ENCODE data around the gene COL6A3. TPM values are rescaled to one million over a fixed set of nuclear protein-coding genes. Genes with fewer than 3 reads are reported as not detected.

COL6A3 gene
- total RNA-seq, 2 experiments from 2014 or later: 1.3 TPM

- Mint-ChIP-seq H3K27me3 (no peaks in the 10 kb centered on the region), H3K36me3 (ENCODE audit: low read depth) (no peaks in the 10 kb centered on the region), H3K9me3 (no peaks in the 10 kb centered on the region), H3K4me1 (ENCODE audit: low read depth) (peaks cover 67% of the 10 kb centered on the region), H3K27ac (no peak overlapping the region), H3K4me3 (no peak overlapping the region)
- no peaks in the 10 kb centered on the region for H3K27me3 ChIP-seq (ENCODE audit: control insufficient read depth in 1 of 2, insufficient read depth in 2 of 2, low read length in 2 of 2)
- CTCF ChIA-PET: interaction anchor here (1.3 kb wide), 1 partner anchor 24 kb away, joined by 3 read pairs; no protein-coding TSS in a partner anchor
- intact Hi-C loops (cut with DNase I, micrococcal nuclease): no loop called here
- TF ChIP-seq, protein P1, sequence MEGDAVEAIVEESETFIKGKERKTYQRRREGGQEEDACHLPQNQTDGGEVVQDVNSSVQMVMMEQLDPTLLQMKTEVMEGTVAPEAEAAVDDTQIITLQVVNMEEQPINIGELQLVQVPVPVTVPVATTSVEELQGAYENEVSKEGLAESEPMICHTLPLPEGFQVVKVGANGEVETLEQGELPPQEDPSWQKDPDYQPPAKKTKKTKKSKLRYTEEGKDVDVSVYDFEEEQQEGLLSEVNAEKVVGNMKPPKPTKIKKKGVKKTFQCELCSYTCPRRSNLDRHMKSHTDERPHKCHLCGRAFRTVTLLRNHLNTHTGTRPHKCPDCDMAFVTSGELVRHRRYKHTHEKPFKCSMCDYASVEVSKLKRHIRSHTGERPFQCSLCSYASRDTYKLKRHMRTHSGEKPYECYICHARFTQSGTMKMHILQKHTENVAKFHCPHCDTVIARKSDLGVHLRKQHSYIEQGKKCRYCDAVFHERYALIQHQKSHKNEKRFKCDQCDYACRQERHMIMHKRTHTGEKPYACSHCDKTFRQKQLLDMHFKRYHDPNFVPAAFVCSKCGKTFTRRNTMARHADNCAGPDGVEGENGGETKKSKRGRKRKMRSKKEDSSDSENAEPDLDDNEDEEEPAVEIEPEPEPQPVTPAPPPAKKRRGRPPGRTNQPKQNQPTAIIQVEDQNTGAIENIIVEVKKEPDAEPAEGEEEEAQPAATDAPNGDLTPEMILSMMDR (IDR thresholded peaks at IDR 0.05): no peak
- H3K4me3 ChIP-seq (ENCODE audit: low read length): no peak overlapping the region
- no peak for DNase-seq
- no peak for ATAC-seq (ENCODE audit: poor library complexity)
- H3K9me3 ChIP-seq (ENCODE audit: control insufficient read depth in 1 of 2, insufficient read depth in 1 of 2, low read length in 2 of 2): no peaks in the 10 kb centered on the region
- POLR2A ChIA-PET: interaction anchor here (1.8 kb wide), 1 partner anchor 11 kb away, joined by 6 read pairs; no protein-coding TSS in a partner anchor
- H3K4me1 ChIP-seq (ENCODE audit: insufficient read depth, low read length): peaks cover 31% of the 10 kb centered on the region
- no peak overlapping the region for H3K27ac ChIP-seq (ENCODE audit: low read depth in 1 of 2, low read length in 2 of 2)
- H3K36me3 ChIP-seq (ENCODE audit: insufficient read depth, low read length): no peaks in the 10 kb centered on the region
Observed at GRCh38 chr2:237445611-237446337, 31.8 kb upstream of the COL6A3 start.

DNA sequence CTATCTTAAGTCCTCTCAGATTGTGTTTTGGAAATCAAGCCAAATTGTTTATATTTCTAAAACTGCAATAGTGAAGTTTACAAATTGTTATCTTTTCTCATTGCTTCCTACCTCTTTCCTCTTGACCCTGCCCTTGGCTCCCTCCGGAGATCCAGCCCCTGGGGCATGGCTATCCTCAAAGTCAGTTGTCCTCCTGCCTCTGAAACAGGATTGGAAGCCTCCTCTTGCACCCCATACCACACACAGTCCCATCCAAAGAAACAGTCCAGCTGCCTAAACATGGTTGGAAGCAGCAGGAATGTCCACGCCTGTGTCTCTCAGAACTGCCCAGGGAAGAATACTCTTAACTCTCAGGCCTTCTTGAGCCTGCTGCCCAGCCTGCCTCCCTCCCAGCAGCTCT lies 30.1 kb upstream of the COL6A3 start:
- CTCF ChIA-PET: interaction anchor here (1.0 to 1.3 kb wide), 3 partner anchors 22 to 69 kb away, joined by 3 to 6 read pairs (median 5); no protein-coding TSS in a partner anchor
- Histone ChIP-seq H3K4me1 (ENCODE audit: insufficient read depth, low read length) (peaks cover 29% of the 10 kb centered on the region), H3K9me3 (ENCODE audit: control insufficient read depth in 1 of 2, insufficient read depth in 1 of 2, low read length in 2 of 2) (no peaks in the 10 kb centered on the region), H3K36me3 (ENCODE audit: insufficient read depth, low read length) (no peaks in the 10 kb centered on the region), H3K4me3 (ENCODE audit: low read length) (no peak overlapping the region), H3K27me3 (ENCODE audit: control insufficient read depth in 1 of 2, insufficient read depth in 2 of 2, low read length in 2 of 2) (no peaks in the 10 kb centered on the region), H3K27ac (ENCODE audit: low read depth in 1 of 2, low read length in 2 of 2) (no peak overlapping the region)
- POLR2A ChIA-PET: interaction anchor here (1.8 to 1.9 kb wide), 2 partner anchors 9 to 10 kb away, joined by 6 to 8 read pairs; no protein-coding TSS in a partner anchor
- H3K4me1 Mint-ChIP-seq (ENCODE audit: low read depth): peaks cover 70% of the 10 kb centered on the region
- ATAC-seq (ENCODE audit: poor library complexity) (no peak), DNase-seq (no peak)
- no peaks in the 10 kb centered on the region for H3K36me3 Mint-ChIP-seq (ENCODE audit: low read depth)
- H3K27me3 Mint-ChIP-seq: no peaks in the 10 kb centered on the region
- intact Hi-C loops (cut with DNase I, micrococcal nuclease): no loop called here
- H3K9me3 Mint-ChIP-seq: no peaks in the 10 kb centered on the region
- no peak overlapping the region for H3K27ac Mint-ChIP-seq
- H3K4me3 Mint-ChIP-seq: no peak overlapping the region
- TF ChIP-seq, protein P1 (IDR thresholded peaks at IDR 0.05): no peak

DNA sequence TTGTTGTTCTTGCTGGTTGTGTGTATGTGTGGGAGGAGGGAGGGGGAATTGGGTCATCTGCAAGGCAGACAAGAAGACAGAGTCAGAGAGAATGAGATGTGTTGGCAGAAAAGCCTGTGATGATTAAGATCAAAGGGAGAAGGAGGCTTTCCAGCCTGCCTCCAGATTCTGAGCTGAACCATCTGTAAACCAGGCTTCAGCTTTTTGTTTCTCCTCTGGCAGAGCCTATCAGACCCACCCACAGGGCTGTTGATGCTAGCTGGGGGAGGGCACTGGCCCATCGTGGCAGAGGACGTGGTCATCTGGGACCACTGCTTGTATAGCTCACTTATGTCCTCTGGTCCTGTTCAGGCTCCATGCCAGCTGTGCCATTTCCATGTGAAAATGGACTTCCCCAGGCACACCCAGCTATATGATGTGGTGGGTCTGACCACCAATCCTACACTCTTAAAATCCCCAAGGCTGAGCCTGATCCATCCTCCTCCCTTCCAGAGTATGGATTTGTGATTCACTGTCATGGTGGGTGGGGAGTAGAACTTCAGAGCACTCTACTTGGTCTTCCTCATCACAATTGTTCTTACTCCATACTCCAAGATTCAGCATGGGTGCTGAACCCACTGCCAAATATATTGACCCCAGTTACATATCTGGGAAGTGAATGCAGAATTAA lies 27.8 kb upstream of the COL6A3 start:
- H3K36me3 Mint-ChIP-seq (ENCODE audit: low read depth): no peaks in the 10 kb centered on the region
- DNase-seq (peak in 5 of 14 experiments; percentile 37 to 73 (median 55)), ATAC-seq (ENCODE audit: poor library complexity) (peak; percentile 96)
- H3K4me3 Mint-ChIP-seq: peak overlapping the region; percentile 23
- H3K27ac ChIP-seq (ENCODE audit: low read depth in 1 of 2, low read length in 2 of 2): no peak overlapping the region
- peaks cover 78% of the 10 kb centered on the region for H3K4me1 Mint-ChIP-seq (ENCODE audit: low read depth)
- no peak overlapping the region for H3K4me3 ChIP-seq (ENCODE audit: low read length)
- H3K4me1 ChIP-seq (ENCODE audit: insufficient read depth, low read length): peaks cover 46% of the 10 kb centered on the region
- ChIA-PET POLR2A (interaction anchor here (0.8 to 1.9 kb wide), 9 partner anchors 8 to 356 kb away, joined by 3 to 12 read pairs (median 3); partner anchors contain the start of gene COPS8), CTCF (interaction anchor here (0.6 to 2.4 kb wide), 3 partner anchors 20 to 781 kb away, joined by 3 to 9 read pairs (median 8); no protein-coding TSS in a partner anchor)
- TF ChIP-seq, protein P1 (IDR thresholded peaks at IDR 0.05): no peak
- no peaks in the 10 kb centered on the region for H3K9me3 ChIP-seq (ENCODE audit: control insufficient read depth in 1 of 2, insufficient read depth in 1 of 2, low read length in 2 of 2)
- H3K36me3 ChIP-seq (ENCODE audit: insufficient read depth, low read length): no peaks in the 10 kb centered on the region
- intact Hi-C loops (cut with DNase I, micrococcal nuclease): loop anchor here in 1 of 2 experiments (2.0 kb wide), 1 partner anchor 17 kb away; no protein-coding TSS in a partner anchor
- H3K27ac Mint-ChIP-seq: peak overlapping the region; percentile 72
- no peaks in the 10 kb centered on the region for H3K27me3 ChIP-seq (ENCODE audit: control insufficient read depth in 1 of 2, insufficient read depth in 2 of 2, low read length in 2 of 2)
- no peaks in the 10 kb centered on the region for H3K27me3 Mint-ChIP-seq
- H3K9me3 Mint-ChIP-seq: no peaks in the 10 kb centered on the region
